Prostate gland (tissue), 2 donors: Measurements from ENCODE around the gene PELI1. TPM values are rescaled to one million over a fixed set of nuclear protein-coding genes. Genes with fewer than 3 reads are reported as not detected.

Experiments
- DNase-seq: peaks from one replicate; pipeline ENCODE4 v3.0.0-alpha.2; 2019; ENCODE audit warnings: low spot score
- H3K27ac ChIP-seq, 2 donors: fragments of 200-600 bp; sonication (generic); 2 replicates each; pipeline ENCODE4 v1.5.1; 2017 to 2019
- H3K27me3 ChIP-seq: fragments of 200-600 bp; sonication (generic); replicated peaks from 2 replicates; pipeline ENCODE4 v1.5.1; 2019; ENCODE audit not compliant: insufficient read depth
- H3K36me3 ChIP-seq, 2 donors: fragments of 200-600 bp; sonication (generic); 1 replicate in 1 of 2; 2 replicates in 1 of 2; pipeline versions ENCODE4 v1.5.1 to v1.8.1; 2017 to 2019
- H3K4me1 ChIP-seq: fragments of 200-600 bp; sonication (generic); replicated peaks from 2 replicates; pipeline ENCODE4 v1.5.1; 2019
- H3K4me3 ChIP-seq, 2 donors: fragments of 200-600 bp; sonication (generic); 2 replicates each; pipeline ENCODE4 v1.5.1; 2017 to 2019
- H3K9me3 ChIP-seq: fragments of 200-600 bp; sonication (generic); 2 replicates; pipeline ENCODE4 v1.5.1; 2017
- POLR2A ChIP-seq: fragments of 450-650 bp; IDR thresholded peaks from one replicate; pipeline ENCODE4 v1.6.1; 2016; ENCODE audit warnings: antibody characterized with exemption, mild to moderate bottlenecking
- POLR2AphosphoS5 ChIP-seq: sonication (generic); formaldehyde crosslinking; IDR thresholded peaks from one replicate; pipeline ENCODE4 v1.6.1; 2017; ENCODE audit warnings: antibody characterized with exemption
- WGBS: methylation state at CpG from one replicate; pipeline ENCODE4 v1.1.5; 2018; 5-methylcytosine and 5-hydroxymethylcytosine counted together
- intact Hi-C: fragments of 100-400 bp; cut with DNase I; formaldehyde crosslinking; loops from one replicate; pipeline ENCODE4 v1.14.2; 2022
- total RNA-seq, 2 donors: library from RNA; depleted of rRNA; stranded (reverse); fragments of >200 nt; gene quantifications; one replicate each; pipeline ENCODE4 v1.1.0, GENCODE V29; 2016
- TF ChIP-seq, protein P1 (sequence below), 4 experiments: fragments of 200-600 bp in 2 of 4; fragments of 450-650 bp in 2 of 4; sonication (generic) in 2 of 4; IDR thresholded peaks; 1 replicate in 3 of 4; 2 replicates in 1 of 4; pipeline ENCODE4 v1.5.1; 2016 to 2019; ENCODE audit warnings: antibody characterized with exemption in 4 of 4, mild to moderate bottlenecking in 2 of 4, moderate library complexity in 2 of 4

The PELI1 gene
- total RNA-seq, 2 donors from 2014 or later = 16.9 to 32.9 TPM

DNA sequence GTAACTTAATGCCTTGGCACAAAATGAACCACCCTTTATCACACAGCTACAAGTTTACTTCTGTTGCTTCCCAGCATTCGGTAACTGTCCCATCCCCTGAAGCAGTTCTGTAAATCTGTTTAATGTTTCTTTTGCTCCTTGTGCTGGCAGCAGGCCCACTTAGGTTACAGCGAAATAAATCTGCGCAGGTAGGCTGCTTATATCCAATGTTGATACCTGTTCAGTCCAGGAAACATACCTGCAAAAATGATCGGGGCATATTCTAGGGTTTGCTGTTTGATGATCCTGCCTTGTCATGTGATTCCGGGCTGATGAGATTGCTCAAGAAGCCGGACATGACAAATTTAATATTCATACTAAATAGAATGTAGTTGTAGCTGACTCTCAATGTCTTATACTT, 23.3 kb downstream of the PELI1 start:
- peak; percentile 42 for DNase-seq
- intact Hi-C loops = no loop called here
- no peaks in the 10 kb centered on the region for H3K27me3 ChIP-seq
- H3K4me1 ChIP-seq = no peaks in the 10 kb centered on the region
- peak; percentile 38 for TF ChIP-seq POLR2AphosphoS5
- TF ChIP-seq, protein P1, sequence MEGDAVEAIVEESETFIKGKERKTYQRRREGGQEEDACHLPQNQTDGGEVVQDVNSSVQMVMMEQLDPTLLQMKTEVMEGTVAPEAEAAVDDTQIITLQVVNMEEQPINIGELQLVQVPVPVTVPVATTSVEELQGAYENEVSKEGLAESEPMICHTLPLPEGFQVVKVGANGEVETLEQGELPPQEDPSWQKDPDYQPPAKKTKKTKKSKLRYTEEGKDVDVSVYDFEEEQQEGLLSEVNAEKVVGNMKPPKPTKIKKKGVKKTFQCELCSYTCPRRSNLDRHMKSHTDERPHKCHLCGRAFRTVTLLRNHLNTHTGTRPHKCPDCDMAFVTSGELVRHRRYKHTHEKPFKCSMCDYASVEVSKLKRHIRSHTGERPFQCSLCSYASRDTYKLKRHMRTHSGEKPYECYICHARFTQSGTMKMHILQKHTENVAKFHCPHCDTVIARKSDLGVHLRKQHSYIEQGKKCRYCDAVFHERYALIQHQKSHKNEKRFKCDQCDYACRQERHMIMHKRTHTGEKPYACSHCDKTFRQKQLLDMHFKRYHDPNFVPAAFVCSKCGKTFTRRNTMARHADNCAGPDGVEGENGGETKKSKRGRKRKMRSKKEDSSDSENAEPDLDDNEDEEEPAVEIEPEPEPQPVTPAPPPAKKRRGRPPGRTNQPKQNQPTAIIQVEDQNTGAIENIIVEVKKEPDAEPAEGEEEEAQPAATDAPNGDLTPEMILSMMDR (IDR thresholded peaks at IDR 0.05) = no peak
- no peaks in the 10 kb centered on the region for H3K36me3 ChIP-seq
- H3K9me3 ChIP-seq = no peaks in the 10 kb centered on the region
- H3K4me3 ChIP-seq = peak overlapping the region in 1 of 2 donors; percentile 2
- WGBS = 42% methylated on average over 6 of the region's 6 CpGs
- H3K27ac ChIP-seq = peak overlapping the region; percentile 35 to 52

- intact Hi-C loops = no loop called here
- no peaks in the 10 kb centered on the region for H3K9me3 ChIP-seq
- H3K27ac ChIP-seq = peak overlapping the region in 1 of 2 donors; percentile 52
- no peak for DNase-seq
- no peak overlapping the region for H3K4me3 ChIP-seq
- no peaks in the 10 kb centered on the region for H3K36me3 ChIP-seq
- H3K27me3 ChIP-seq = no peaks in the 10 kb centered on the region
- H3K4me1 ChIP-seq = peaks cover 3% of the 10 kb centered on the region
- TF ChIP-seq POLR2A (no peak), POLR2AphosphoS5 (no peak)
- TF ChIP-seq, protein P1 (IDR thresholded peaks at IDR 0.05) = no peak
- WGBS = 95% methylated on average over 2 of the region's 2 CpGs
These were observed 24.2 kb downstream of the PELI1 start for GRCh38 chr2:64120008-64120407.

DNA sequence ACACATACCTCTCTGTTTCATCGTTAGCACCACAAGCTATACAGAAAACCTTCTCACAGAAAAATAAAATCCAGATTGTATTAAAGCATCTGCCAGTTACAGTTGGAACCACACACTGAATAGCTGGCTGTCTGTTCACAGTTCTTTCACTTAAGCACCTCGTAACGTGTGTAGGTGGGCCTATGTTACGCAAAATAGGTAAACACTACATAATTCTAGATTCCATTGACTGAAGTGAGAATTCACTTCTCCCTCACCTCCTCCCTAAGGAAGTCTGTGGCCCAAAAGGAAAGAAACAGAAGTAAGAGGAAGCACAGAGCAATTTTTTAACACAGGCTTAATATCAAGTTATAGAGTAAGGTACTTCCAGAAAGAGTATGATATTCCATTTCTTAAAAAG, 24.9 kb downstream of the PELI1 start:
- Histone ChIP-seq H3K36me3 (no peaks in the 10 kb centered on the region), H3K27me3 (no peaks in the 10 kb centered on the region), H3K4me1 (peaks cover 8% of the 10 kb centered on the region), H3K9me3 (no peaks in the 10 kb centered on the region), H3K4me3 (no peak overlapping the region), H3K27ac (peak overlapping the region in 1 of 2 donors; percentile 52)
- no peak for DNase-seq
- TF ChIP-seq POLR2AphosphoS5 (no peak), POLR2A (no peak)
- TF ChIP-seq, protein P1 (IDR thresholded peaks at IDR 0.05) = no peak
- intact Hi-C loops = no loop called here
- WGBS = 45% methylated on average over 4 of the region's 4 CpGs

DNA sequence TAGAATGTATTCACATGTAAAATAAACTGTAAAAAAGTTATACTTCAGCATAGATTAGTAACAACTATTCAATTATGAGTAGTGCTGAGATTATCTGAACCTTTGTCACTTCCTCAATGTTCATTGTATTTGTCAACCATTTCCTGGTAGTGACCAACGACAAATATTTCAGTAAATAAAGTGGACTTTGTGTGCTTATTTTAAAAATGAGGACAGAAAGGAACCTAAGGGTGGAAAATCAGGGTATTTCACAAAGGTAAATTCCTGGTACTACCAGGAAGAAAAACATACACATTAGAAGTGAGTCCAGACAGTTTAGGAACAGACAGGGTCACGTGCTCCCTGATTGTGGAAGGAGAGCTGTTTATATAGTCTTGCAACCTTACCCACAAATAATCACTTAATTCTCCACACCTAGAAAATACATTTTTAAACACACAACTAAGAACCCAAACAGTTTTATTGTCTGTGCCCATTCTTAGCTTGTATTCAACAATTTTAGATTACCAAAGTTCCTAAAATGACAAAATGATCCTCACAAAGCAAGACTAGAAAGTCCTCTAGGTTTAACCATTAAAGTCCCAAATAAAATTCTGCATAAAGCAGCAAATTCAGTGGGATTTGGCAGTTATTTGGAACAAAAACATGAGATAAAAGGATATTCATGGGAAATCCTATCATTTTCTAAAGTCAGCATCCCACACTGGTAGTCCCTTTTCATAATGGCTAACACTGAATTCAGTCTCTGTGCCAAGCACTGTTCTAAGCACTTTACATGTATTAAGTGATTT, 28.2 kb downstream of the PELI1 start:
- H3K36me3 ChIP-seq = no peaks in the 10 kb centered on the region
- H3K27me3 ChIP-seq = no peaks in the 10 kb centered on the region
- intact Hi-C loops = no loop called here
- H3K4me1 ChIP-seq = peaks cover 9% of the 10 kb centered on the region
- no peaks in the 10 kb centered on the region for H3K9me3 ChIP-seq
- no peak overlapping the region for H3K27ac ChIP-seq
- TF ChIP-seq POLR2AphosphoS5 (no peak), POLR2A (no peak)
- TF ChIP-seq, protein P1 (IDR thresholded peaks at IDR 0.05) = no peak
- whole genome bisulfite sequencing = 60% methylated on average over 2 of the region's 2 CpGs
- DNase-seq = no peak
- no peak overlapping the region for H3K4me3 ChIP-seq

- H3K9me3 ChIP-seq = no peaks in the 10 kb centered on the region
- TF ChIP-seq POLR2AphosphoS5 = no peak
- TF ChIP-seq POLR2A = no peak
- TF ChIP-seq, protein P1 (IDR thresholded peaks at IDR 0.05) = no peak
- peak overlapping the region in 1 of 2 donors; percentile 50 for H3K27ac ChIP-seq
- H3K4me1 ChIP-seq = peaks cover 9% of the 10 kb centered on the region
- no peak for DNase-seq
- H3K4me3 ChIP-seq = no peak overlapping the region
- intact Hi-C loops = no loop called here
- H3K27me3 ChIP-seq = no peaks in the 10 kb centered on the region
- no peaks in the 10 kb centered on the region for H3K36me3 ChIP-seq
- WGBS = 72% methylated on average over 3 of the region's 3 CpGs
These were observed 29.3 kb downstream of the PELI1 start for GRCh38 chr2:64114912-64115277.
